ENCODE results near the gene RABGGTB. TPM values are rescaled to one million over a fixed set of nuclear protein-coding genes. Genes with fewer than 3 reads are reported as not detected.
"Not testable (repeated sequence)": the region's sequence is repeated elsewhere in the genome, so short reads cannot be mapped to it uniquely, and the experiment has no call there.

The RABGGTB gene
- total RNA-seq, 1 donor from 2014 or later, result 58.2 TPM

GRCh38 chr1:75764057-75764655 lies 21.9 kb upstream of the RABGGTB start:
- H3K4me3 ChIP-seq, result no peak overlapping the region
- H3K36me3 ChIP-seq, result no peaks in the 10 kb centered on the region
- DNase-seq (ENCODE audit: extremely low spot score in 2 of 2), result no peak
- no peaks in the 10 kb centered on the region for H3K9me3 ChIP-seq
- H3K27ac ChIP-seq, result no peak overlapping the region
- H3K4me1 ChIP-seq, result no peaks in the 10 kb centered on the region
- intact Hi-C loops (cut with DNase I), result no loop called here
- no peaks in the 10 kb centered on the region for H3K27me3 ChIP-seq
- TF ChIP-seq POLR2AphosphoS5 (IDR thresholded peaks at IDR 0.05; ENCODE audit: insufficient read depth in 1 of 2, low read depth in 1 of 2), result no peak
- no peak for TF ChIP-seq POLR2A (IDR thresholded peaks at IDR 0.05)
- TF ChIP-seq CTCF (IDR thresholded peaks at IDR 0.05), result no peak

GRCh38 chr1:75765697-75766355 lies 20.2 kb upstream of the RABGGTB start:
- Histone ChIP-seq H3K9me3 (no peaks in the 10 kb centered on the region), H3K36me3 (no peaks in the 10 kb centered on the region), H3K4me1 (no peaks in the 10 kb centered on the region), H3K27ac (no peak overlapping the region), H3K4me3 (no peak overlapping the region), H3K27me3 (no peaks in the 10 kb centered on the region)
- intact Hi-C loops (cut with DNase I), result no loop called here
- TF ChIP-seq CTCF (IDR thresholded peaks at IDR 0.05), result no peak
- no peak for TF ChIP-seq POLR2AphosphoS5 (IDR thresholded peaks at IDR 0.05; ENCODE audit: insufficient read depth in 1 of 2, low read depth in 1 of 2)
- TF ChIP-seq POLR2A (IDR thresholded peaks at IDR 0.05), result no peak
- no peak for DNase-seq (ENCODE audit: extremely low spot score in 2 of 2)

GRCh38 chr1:75768016-75768415 lies 18.0 kb upstream of the RABGGTB start:
- Histone ChIP-seq H3K36me3 (no peaks in the 10 kb centered on the region), H3K9me3 (no peaks in the 10 kb centered on the region), H3K4me1 (no peaks in the 10 kb centered on the region), H3K27ac (no peak overlapping the region), H3K4me3 (no peak overlapping the region), H3K27me3 (no peaks in the 10 kb centered on the region)
- intact Hi-C loops (cut with DNase I), result no loop called here
- no peak for TF ChIP-seq POLR2A (IDR thresholded peaks at IDR 0.05)
- TF ChIP-seq POLR2AphosphoS5 (IDR thresholded peaks at IDR 0.05; ENCODE audit: insufficient read depth in 1 of 2, low read depth in 1 of 2), result no peak
- TF ChIP-seq CTCF (IDR thresholded peaks at IDR 0.05), result no peak
- no peak for DNase-seq (ENCODE audit: extremely low spot score in 2 of 2)

- TF ChIP-seq POLR2AphosphoS5 (IDR thresholded peaks at IDR 0.05; ENCODE audit: insufficient read depth in 1 of 2, low read depth in 1 of 2) (no peak), POLR2A (IDR thresholded peaks at IDR 0.05) (no peak), CTCF (IDR thresholded peaks at IDR 0.05) (no peak)
- DNase-seq (ENCODE audit: extremely low spot score in 2 of 2), result no peak
- Histone ChIP-seq H3K9me3 (no peaks in the 10 kb centered on the region), H3K4me3 (no peak overlapping the region), H3K36me3 (no peaks in the 10 kb centered on the region), H3K4me1 (no peaks in the 10 kb centered on the region), H3K27me3 (no peaks in the 10 kb centered on the region), H3K27ac (no peak overlapping the region)
- intact Hi-C loops (cut with DNase I), result no loop called here
Measured at GRCh38 chr1:75770761-75771160, 15.3 kb upstream of the RABGGTB start.

GRCh38 chr1:75771978-75772377 lies 14.1 kb upstream of the RABGGTB start:
- Histone ChIP-seq H3K4me1 (no peaks in the 10 kb centered on the region), H3K36me3 (no peaks in the 10 kb centered on the region), H3K27ac (no peak overlapping the region), H3K9me3 (no peaks in the 10 kb centered on the region), H3K27me3 (no peaks in the 10 kb centered on the region), H3K4me3 (no peak overlapping the region)
- DNase-seq (ENCODE audit: extremely low spot score in 2 of 2), result no peak
- intact Hi-C loops (cut with DNase I), result no loop called here
- TF ChIP-seq POLR2AphosphoS5 (IDR thresholded peaks at IDR 0.05; ENCODE audit: insufficient read depth in 1 of 2, low read depth in 1 of 2), result no peak

GRCh38 chr1:75777812-75778211 lies 8.2 kb upstream of the RABGGTB start:
- H3K9me3 ChIP-seq; intact Hi-C loops (cut with DNase I); DNase-seq (ENCODE audit: extremely low spot score in 2 of 2); H3K36me3 ChIP-seq; H3K27me3 ChIP-seq; H3K27ac ChIP-seq; H3K4me1 ChIP-seq; H3K4me3 ChIP-seq: not testable (repeated sequence)

GRCh38 chr1:75778694-75779093 lies 7.4 kb upstream of the RABGGTB start:
- H3K4me3 ChIP-seq; H3K9me3 ChIP-seq; DNase-seq (ENCODE audit: extremely low spot score in 2 of 2); intact Hi-C loops (cut with DNase I); H3K36me3 ChIP-seq; H3K27me3 ChIP-seq; H3K4me1 ChIP-seq; H3K27ac ChIP-seq: not testable (repeated sequence)

GRCh38 chr1:75780183-75780582 lies 5.9 kb upstream of the RABGGTB start:
- H3K4me1 ChIP-seq; H3K36me3 ChIP-seq; H3K4me3 ChIP-seq; H3K27ac ChIP-seq; intact Hi-C loops (cut with DNase I); DNase-seq (ENCODE audit: extremely low spot score in 2 of 2); H3K9me3 ChIP-seq; H3K27me3 ChIP-seq: not testable (repeated sequence)

- DNase-seq (ENCODE audit: extremely low spot score in 2 of 2); H3K27ac ChIP-seq; H3K27me3 ChIP-seq; intact Hi-C loops (cut with DNase I); H3K4me3 ChIP-seq; H3K36me3 ChIP-seq; H3K9me3 ChIP-seq: not testable (repeated sequence)
- peaks cover 31% of the 10 kb centered on the region for H3K4me1 ChIP-seq
Measured at GRCh38 chr1:75783920-75784319, 2.1 kb upstream of the RABGGTB start.

Measured in vagina (tissue), 2 donors.